Measurements from ENCODE around the gene ROBO1.

DNA sequence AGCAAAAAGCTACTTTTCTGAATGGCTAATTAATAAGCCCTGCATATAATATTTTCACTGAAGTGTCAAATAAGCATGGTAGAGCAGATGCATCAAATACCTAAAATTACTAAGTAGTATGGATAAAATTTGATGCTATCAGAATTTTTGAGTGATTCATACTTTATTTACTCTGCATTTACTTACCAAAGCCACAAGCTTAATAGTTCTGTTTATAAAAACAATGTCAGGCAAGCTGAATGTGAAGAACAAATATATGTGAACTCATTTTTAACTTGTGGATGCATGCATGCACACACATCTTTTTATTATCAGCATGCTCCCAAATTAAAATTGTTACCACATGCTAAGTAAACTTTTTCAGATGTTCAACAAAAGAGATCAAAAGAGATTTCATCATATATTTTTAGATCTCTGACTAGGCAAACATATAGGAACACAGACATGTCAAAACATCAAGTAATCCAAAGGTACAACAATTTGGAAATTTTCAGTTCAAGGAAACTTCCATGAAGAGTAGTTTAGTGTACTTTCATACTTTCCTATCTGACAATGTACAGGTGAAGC, 969.4 kb downstream of the ROBO1 start:
- TF ChIP-seq, protein P1, sequence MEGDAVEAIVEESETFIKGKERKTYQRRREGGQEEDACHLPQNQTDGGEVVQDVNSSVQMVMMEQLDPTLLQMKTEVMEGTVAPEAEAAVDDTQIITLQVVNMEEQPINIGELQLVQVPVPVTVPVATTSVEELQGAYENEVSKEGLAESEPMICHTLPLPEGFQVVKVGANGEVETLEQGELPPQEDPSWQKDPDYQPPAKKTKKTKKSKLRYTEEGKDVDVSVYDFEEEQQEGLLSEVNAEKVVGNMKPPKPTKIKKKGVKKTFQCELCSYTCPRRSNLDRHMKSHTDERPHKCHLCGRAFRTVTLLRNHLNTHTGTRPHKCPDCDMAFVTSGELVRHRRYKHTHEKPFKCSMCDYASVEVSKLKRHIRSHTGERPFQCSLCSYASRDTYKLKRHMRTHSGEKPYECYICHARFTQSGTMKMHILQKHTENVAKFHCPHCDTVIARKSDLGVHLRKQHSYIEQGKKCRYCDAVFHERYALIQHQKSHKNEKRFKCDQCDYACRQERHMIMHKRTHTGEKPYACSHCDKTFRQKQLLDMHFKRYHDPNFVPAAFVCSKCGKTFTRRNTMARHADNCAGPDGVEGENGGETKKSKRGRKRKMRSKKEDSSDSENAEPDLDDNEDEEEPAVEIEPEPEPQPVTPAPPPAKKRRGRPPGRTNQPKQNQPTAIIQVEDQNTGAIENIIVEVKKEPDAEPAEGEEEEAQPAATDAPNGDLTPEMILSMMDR (IDR thresholded peaks at IDR 0.05; ENCODE audit: low read length) = no peak
- TF ChIP-seq EZH2phosphoT487 (IDR thresholded peaks at IDR 0.05; ENCODE audit: low read length) = no peak

Data from MM.1S (cell line).